Ishikawa (cell line): Measurements from ENCODE around the gene SPECC1.

Experiments used
- CEBPB ChIP-seq: IDR thresholded peaks from 2 replicates; pipeline ENCODE4 v1.6.1; 2012
- CREB1 ChIP-seq: IDR thresholded peaks from 2 replicates; pipeline ENCODE4 v1.6.1; 2012; ENCODE audit warnings: low read depth
- EGR1 ChIP-seq: IDR thresholded peaks from 2 replicates; pipeline ENCODE4 v1.6.1; 2012
- EP300 ChIP-seq: IDR thresholded peaks from 2 replicates; pipeline ENCODE4 v1.6.1; 2012; ENCODE audit warnings: borderline replicate concordance
- FOXM1 ChIP-seq: IDR thresholded peaks from 2 replicates; pipeline ENCODE4 v1.6.1; 2012; ENCODE audit warnings: low read depth, borderline replicate concordance
- MAX ChIP-seq: IDR thresholded peaks from 2 replicates; pipeline ENCODE4 v1.6.1; 2012
- NFIC ChIP-seq: IDR thresholded peaks from 2 replicates; pipeline ENCODE4 v1.6.1; 2012
- RAD21 ChIP-seq: IDR thresholded peaks from 2 replicates; pipeline ENCODE4 v1.6.1; 2012; ENCODE audit warnings: low read depth
- REST ChIP-seq: IDR thresholded peaks from 2 replicates; pipeline ENCODE4 v1.6.1; 2012; ENCODE audit warnings: low read depth, mild to moderate bottlenecking
- TAF1 ChIP-seq: IDR thresholded peaks from 2 replicates; pipeline ENCODE4 v1.6.1; 2012; ENCODE audit warnings: low read depth, mild to moderate bottlenecking
- TCF12 ChIP-seq: IDR thresholded peaks from 2 replicates; pipeline ENCODE4 v1.6.1; 2012; ENCODE audit warnings: low read depth
- TEAD4 ChIP-seq: IDR thresholded peaks from 2 replicates; pipeline ENCODE4 v1.6.1; 2012
- USF1 ChIP-seq: IDR thresholded peaks from 2 replicates; pipeline ENCODE4 v1.6.1; 2012
- YY1 ChIP-seq: IDR thresholded peaks from 2 replicates; pipeline ENCODE4 v1.6.1; 2012; ENCODE audit warnings: low read depth
- ZBTB7A ChIP-seq: IDR thresholded peaks from 2 replicates; pipeline ENCODE4 v1.6.1; 2012; ENCODE audit warnings: low read depth

Gene SPECC1

GRCh38 chr17:20087538-20088250, 78.5 kb downstream of the SPECC1 start:
- TF ChIP-seq CREB1: no peak

GRCh38 chr17:20089756-20090547, 80.8 kb downstream of the SPECC1 start:
- TF ChIP-seq YY1: no peak
- no peak for TF ChIP-seq TCF12
- no peak for TF ChIP-seq NFIC
- no peak for TF ChIP-seq ZBTB7A
- TF ChIP-seq USF1: no peak

- no peak for TF ChIP-seq REST
- TF ChIP-seq TAF1: no peak
- no peak for TF ChIP-seq ZBTB7A
- TF ChIP-seq RAD21: no peak
- TF ChIP-seq CEBPB: no peak
- TF ChIP-seq TCF12: no peak
- TF ChIP-seq EP300: no peak
- no peak for TF ChIP-seq USF1
- TF ChIP-seq CREB1: no peak
- no peak for TF ChIP-seq EGR1
- TF ChIP-seq YY1: no peak
These were observed 82.2 kb downstream of the SPECC1 start for GRCh38 chr17:20091174-20092029.

- TF ChIP-seq EGR1 (no peak), USF1 (no peak), CEBPB (no peak), TCF12 (no peak), ZBTB7A (no peak), RAD21 (no peak), NFIC (no peak), EP300 (no peak), REST (no peak), CREB1 (no peak), YY1 (no peak), MAX (no peak), TEAD4 (no peak), TAF1 (no peak), FOXM1 (no peak)
These were observed 83.2 kb downstream of the SPECC1 start for GRCh38 chr17:20092261-20092867.

- TF ChIP-seq CREB1 (no peak), TEAD4 (no peak), EP300 (no peak), TAF1 (no peak), MAX (no peak), TCF12 (no peak), USF1 (no peak), EGR1 (no peak), RAD21 (no peak), FOXM1 (no peak), NFIC (no peak)
These were observed 83.9 kb downstream of the SPECC1 start for GRCh38 chr17:20092973-20093626.
